ENCODE measurements around the gene DNAJC30.

DNA sequence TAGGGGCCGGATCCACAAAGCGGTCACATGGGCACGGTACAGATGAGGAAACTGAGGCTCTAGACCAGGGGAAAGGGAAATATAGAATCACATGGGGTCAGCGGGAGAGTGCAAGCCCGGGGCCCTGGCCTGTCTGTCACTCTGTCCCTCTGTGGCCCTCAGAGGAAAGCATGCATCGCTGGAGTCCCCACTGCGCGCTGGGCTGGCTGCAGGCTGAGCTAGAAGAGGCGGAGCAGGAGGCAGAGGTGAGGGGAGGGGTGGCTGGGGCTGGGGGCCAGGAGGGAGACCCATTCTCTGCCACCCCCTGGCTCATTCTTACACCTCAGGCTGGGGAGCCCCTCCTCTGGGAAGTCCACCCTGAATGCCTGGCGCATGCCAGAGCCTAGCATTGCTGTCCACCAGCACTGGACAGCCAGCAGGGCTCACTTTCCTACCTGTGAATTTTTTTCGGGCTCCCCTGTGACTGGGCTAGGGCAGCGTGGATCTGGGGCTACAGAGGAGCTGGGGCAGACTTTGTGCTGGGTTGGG, 13.3 kb downstream of the DNAJC30 start:
- TF ChIP-seq POLR2AphosphoS5 (IDR thresholded peaks at IDR 0.05), result no peak
- TF ChIP-seq, protein P1, sequence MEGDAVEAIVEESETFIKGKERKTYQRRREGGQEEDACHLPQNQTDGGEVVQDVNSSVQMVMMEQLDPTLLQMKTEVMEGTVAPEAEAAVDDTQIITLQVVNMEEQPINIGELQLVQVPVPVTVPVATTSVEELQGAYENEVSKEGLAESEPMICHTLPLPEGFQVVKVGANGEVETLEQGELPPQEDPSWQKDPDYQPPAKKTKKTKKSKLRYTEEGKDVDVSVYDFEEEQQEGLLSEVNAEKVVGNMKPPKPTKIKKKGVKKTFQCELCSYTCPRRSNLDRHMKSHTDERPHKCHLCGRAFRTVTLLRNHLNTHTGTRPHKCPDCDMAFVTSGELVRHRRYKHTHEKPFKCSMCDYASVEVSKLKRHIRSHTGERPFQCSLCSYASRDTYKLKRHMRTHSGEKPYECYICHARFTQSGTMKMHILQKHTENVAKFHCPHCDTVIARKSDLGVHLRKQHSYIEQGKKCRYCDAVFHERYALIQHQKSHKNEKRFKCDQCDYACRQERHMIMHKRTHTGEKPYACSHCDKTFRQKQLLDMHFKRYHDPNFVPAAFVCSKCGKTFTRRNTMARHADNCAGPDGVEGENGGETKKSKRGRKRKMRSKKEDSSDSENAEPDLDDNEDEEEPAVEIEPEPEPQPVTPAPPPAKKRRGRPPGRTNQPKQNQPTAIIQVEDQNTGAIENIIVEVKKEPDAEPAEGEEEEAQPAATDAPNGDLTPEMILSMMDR (IDR thresholded peaks at IDR 0.05; ENCODE audit: poor library complexity, severe bottlenecking), result no peak
- TF ChIP-seq EP300 (conservative IDR thresholded peaks at IDR 0.05; ENCODE audit: poor library complexity, severe bottlenecking), result no peak
- TF ChIP-seq, protein P2, sequence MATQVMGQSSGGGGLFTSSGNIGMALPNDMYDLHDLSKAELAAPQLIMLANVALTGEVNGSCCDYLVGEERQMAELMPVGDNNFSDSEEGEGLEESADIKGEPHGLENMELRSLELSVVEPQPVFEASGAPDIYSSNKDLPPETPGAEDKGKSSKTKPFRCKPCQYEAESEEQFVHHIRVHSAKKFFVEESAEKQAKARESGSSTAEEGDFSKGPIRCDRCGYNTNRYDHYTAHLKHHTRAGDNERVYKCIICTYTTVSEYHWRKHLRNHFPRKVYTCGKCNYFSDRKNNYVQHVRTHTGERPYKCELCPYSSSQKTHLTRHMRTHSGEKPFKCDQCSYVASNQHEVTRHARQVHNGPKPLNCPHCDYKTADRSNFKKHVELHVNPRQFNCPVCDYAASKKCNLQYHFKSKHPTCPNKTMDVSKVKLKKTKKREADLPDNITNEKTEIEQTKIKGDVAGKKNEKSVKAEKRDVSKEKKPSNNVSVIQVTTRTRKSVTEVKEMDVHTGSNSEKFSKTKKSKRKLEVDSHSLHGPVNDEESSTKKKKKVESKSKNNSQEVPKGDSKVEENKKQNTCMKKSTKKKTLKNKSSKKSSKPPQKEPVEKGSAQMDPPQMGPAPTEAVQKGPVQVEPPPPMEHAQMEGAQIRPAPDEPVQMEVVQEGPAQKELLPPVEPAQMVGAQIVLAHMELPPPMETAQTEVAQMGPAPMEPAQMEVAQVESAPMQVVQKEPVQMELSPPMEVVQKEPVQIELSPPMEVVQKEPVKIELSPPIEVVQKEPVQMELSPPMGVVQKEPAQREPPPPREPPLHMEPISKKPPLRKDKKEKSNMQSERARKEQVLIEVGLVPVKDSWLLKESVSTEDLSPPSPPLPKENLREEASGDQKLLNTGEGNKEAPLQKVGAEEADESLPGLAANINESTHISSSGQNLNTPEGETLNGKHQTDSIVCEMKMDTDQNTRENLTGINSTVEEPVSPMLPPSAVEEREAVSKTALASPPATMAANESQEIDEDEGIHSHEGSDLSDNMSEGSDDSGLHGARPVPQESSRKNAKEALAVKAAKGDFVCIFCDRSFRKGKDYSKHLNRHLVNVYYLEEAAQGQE (IDR thresholded peaks at IDR 0.05; ENCODE audit: borderline replicate concordance), result no peak
- no peak for TF ChIP-seq RAD21 (conservative IDR thresholded peaks at IDR 0.05)
